Prostate gland (tissue), 2 donors: ENCODE data around the gene SLC26A9. TPM values are rescaled to one million over a fixed set of nuclear protein-coding genes. Genes with fewer than 3 reads are reported as not detected.
A peak's percentile ranks its signal among the peaks of the same experiment; 100 is the strongest.

Experiments used
- DNase-seq: peaks from one replicate; pipeline ENCODE4 v3.0.0-alpha.2; 2019; ENCODE audit warnings: low spot score
- H3K27ac ChIP-seq, 2 donors: fragments of 200-600 bp; sonication (generic); 2 replicates each; pipeline ENCODE4 v1.5.1; 2017 to 2019
- H3K27me3 ChIP-seq: fragments of 200-600 bp; sonication (generic); replicated peaks from 2 replicates; pipeline ENCODE4 v1.5.1; 2019; ENCODE audit not compliant: insufficient read depth
- H3K36me3 ChIP-seq, 2 donors: fragments of 200-600 bp; sonication (generic); 1 replicate in 1 of 2; 2 replicates in 1 of 2; pipeline versions ENCODE4 v1.5.1 to v1.8.1; 2017 to 2019
- H3K4me1 ChIP-seq: fragments of 200-600 bp; sonication (generic); replicated peaks from 2 replicates; pipeline ENCODE4 v1.5.1; 2019
- H3K4me3 ChIP-seq, 2 donors: fragments of 200-600 bp; sonication (generic); 2 replicates each; pipeline ENCODE4 v1.5.1; 2017 to 2019
- H3K9me3 ChIP-seq: fragments of 200-600 bp; sonication (generic); 2 replicates; pipeline ENCODE4 v1.5.1; 2017
- CTCF ChIP-seq, 4 experiments: fragments of 200-600 bp in 2 of 4; fragments of 450-650 bp in 2 of 4; sonication (generic) in 2 of 4; IDR thresholded peaks; 1 replicate in 3 of 4; 2 replicates in 1 of 4; pipeline ENCODE4 v1.5.1; 2016 to 2019; ENCODE audit warnings: antibody characterized with exemption in 4 of 4, mild to moderate bottlenecking in 2 of 4, moderate library complexity in 2 of 4
- POLR2A ChIP-seq: fragments of 450-650 bp; IDR thresholded peaks from one replicate; pipeline ENCODE4 v1.6.1; 2016; ENCODE audit warnings: antibody characterized with exemption, mild to moderate bottlenecking
- POLR2AphosphoS5 ChIP-seq: sonication (generic); formaldehyde crosslinking; IDR thresholded peaks from one replicate; pipeline ENCODE4 v1.6.1; 2017; ENCODE audit warnings: antibody characterized with exemption
- WGBS: methylation state at CpG from one replicate; pipeline ENCODE4 v1.1.5; 2018; 5-methylcytosine and 5-hydroxymethylcytosine counted together
- intact Hi-C: fragments of 100-400 bp; cut with DNase I; formaldehyde crosslinking; loops from one replicate; pipeline ENCODE4 v1.14.2; 2022
- total RNA-seq, 2 donors: library from RNA; depleted of rRNA; stranded (reverse); fragments of >200 nt; gene quantifications; one replicate each; pipeline ENCODE4 v1.1.0, GENCODE V29; 2016

The SLC26A9 gene
- total RNA-seq, 2 donors from 2014 or later = 0.09 TPM; not detected in 1

DNA sequence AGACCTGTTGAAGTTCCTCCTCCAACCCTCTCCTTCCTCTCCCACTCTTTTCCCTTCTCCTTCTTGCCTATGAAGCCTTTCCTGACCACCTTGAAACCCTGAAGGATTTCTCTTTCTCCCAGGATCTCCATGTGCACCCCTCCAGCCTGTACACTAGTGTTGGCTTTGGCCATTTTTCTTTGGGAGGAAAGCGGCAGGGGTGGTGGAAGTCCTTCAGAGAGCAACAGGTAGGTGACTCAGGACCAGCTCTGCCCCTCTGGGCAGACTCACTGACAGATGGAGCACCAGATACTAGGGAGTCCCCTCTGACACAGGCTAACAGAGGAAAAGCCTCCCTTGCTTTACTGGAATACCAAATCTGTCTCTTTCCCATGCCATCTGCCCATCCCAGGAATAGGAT, 4.6 kb downstream of the SLC26A9 start:
- no peak for DNase-seq
- Histone ChIP-seq H3K4me1 (no peaks in the 10 kb centered on the region), H3K27me3 (peaks cover 4% of the 10 kb centered on the region), H3K27ac (no peak overlapping the region), H3K36me3 (no peaks in the 10 kb centered on the region), H3K4me3 (no peak overlapping the region), H3K9me3 (no peaks in the 10 kb centered on the region)
- intact Hi-C loops = no loop called here
- TF ChIP-seq CTCF (IDR thresholded peaks at IDR 0.05) (no peak), POLR2A (no peak), POLR2AphosphoS5 (no peak)
- 93% methylated on average over 1 of the region's 1 CpG for WGBS

GRCh38 chr1:205936846-205937586, 6.2 kb downstream of the SLC26A9 start:
- no peak overlapping the region for H3K27ac ChIP-seq
- no peaks in the 10 kb centered on the region for H3K27me3 ChIP-seq
- 91% methylated on average over 7 of the region's 7 CpGs for WGBS
- intact Hi-C loops = no loop called here
- H3K9me3 ChIP-seq = no peaks in the 10 kb centered on the region
- no peaks in the 10 kb centered on the region for H3K36me3 ChIP-seq
- TF ChIP-seq POLR2AphosphoS5 (no peak), CTCF (IDR thresholded peaks at IDR 0.05) (no peak), POLR2A (no peak)
- no peaks in the 10 kb centered on the region for H3K4me1 ChIP-seq
- DNase-seq = no peak
- no peak overlapping the region for H3K4me3 ChIP-seq

DNA sequence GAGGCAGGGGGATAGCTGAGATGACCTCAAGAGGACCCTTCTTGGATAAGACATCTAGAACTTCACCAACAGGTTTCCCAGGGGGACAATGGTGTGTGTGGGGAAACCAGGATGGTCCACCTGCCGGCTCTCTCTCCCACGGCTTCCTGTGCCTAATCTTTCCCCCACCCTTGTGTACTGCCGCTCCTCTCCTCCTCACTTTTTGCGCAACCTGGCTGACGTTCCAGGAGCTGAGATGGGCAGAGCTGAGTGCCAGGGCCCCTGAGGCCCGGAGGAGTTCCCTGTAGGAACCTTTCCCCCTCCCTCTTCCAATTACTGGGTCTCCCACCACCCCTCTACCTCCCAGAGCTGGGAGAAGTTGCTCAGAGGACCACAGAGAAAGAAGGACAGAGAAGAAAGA, 6.9 kb downstream of the SLC26A9 start:
- TF ChIP-seq CTCF (IDR thresholded peaks at IDR 0.05) = no peak
- TF ChIP-seq POLR2A = no peak
- TF ChIP-seq POLR2AphosphoS5 = no peak
- DNase-seq = no peak
- no peaks in the 10 kb centered on the region for H3K9me3 ChIP-seq
- H3K27ac ChIP-seq = no peak overlapping the region
- no peaks in the 10 kb centered on the region for H3K27me3 ChIP-seq
- no peaks in the 10 kb centered on the region for H3K4me1 ChIP-seq
- no peaks in the 10 kb centered on the region for H3K36me3 ChIP-seq
- WGBS = 71% methylated on average over 6 of the region's 6 CpGs
- intact Hi-C loops = no loop called here
- no peak overlapping the region for H3K4me3 ChIP-seq

DNA sequence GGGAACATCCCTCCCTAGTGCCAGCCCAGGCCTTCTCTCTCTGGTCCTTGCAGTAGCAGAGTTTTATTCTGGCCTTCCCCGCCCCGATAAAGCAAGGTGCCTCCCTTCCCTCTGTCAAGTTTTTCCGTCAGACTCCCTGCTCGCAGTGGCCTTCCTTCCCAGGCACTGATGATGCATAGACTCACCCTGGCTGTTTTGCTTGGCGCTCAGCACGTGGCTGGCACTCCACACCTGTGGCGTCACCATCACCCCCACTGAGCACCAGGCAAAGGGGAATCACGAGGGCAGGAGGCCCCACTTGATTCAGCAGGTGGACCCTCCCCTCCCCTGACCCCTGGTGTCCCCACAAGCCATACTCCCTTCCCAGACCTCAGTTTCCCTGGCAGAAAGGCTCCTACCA, 7.4 kb downstream of the SLC26A9 start:
- 92% methylated on average over 8 of the region's 8 CpGs for WGBS
- Histone ChIP-seq H3K4me1 (no peaks in the 10 kb centered on the region), H3K27ac (no peak overlapping the region), H3K9me3 (no peaks in the 10 kb centered on the region), H3K4me3 (no peak overlapping the region), H3K36me3 (no peaks in the 10 kb centered on the region), H3K27me3 (no peaks in the 10 kb centered on the region)
- DNase-seq = no peak
- intact Hi-C loops = no loop called here
- no peak for TF ChIP-seq POLR2AphosphoS5
- TF ChIP-seq CTCF (IDR thresholded peaks at IDR 0.05) = no peak

- no peaks in the 10 kb centered on the region for H3K27me3 ChIP-seq
- 74% methylated on average over 7 of the region's 7 CpGs for WGBS
- no peaks in the 10 kb centered on the region for H3K4me1 ChIP-seq
- intact Hi-C loops = no loop called here
- H3K9me3 ChIP-seq = no peaks in the 10 kb centered on the region
- no peak overlapping the region for H3K27ac ChIP-seq
- H3K36me3 ChIP-seq = no peaks in the 10 kb centered on the region
- H3K4me3 ChIP-seq = no peak overlapping the region
- peak; percentile 33 for DNase-seq
- TF ChIP-seq POLR2AphosphoS5 (peak; percentile 4), POLR2A (no peak)
Observed at GRCh38 chr1:205934788-205935187, 8.5 kb downstream of the SLC26A9 start.
